ENCODE data around the gene IHH.
A peak's percentile ranks its signal among the peaks of the same experiment; 100 is the strongest.

The IHH gene

DNA sequence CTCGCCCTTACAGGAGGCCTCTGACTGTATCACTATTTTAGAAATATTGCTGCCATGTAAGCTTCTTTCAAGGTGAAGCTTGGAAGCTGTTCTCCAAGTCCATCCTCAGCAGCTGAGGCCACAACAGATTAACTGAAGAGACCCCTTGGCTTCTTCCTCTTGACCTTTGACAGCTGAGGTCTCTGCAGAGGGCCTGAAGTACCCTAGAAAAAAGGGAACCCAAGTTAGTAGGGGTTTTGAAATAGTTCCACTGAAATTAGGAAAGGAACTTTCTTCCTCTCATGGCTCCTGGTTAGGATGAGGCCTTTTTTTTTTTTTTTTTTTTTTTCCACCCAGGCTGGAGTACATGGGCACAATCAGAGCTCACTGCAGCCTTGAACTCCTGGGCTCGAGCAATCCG, 15.5 kb upstream of the IHH start:
- Histone ChIP-seq H4K8ac (ENCODE audit: low read length) (no peak overlapping the region), H3K9me3 (ENCODE audit: control insufficient read depth, low read length) (no peaks in the 10 kb centered on the region), H3K36me3 (ENCODE audit: control insufficient read depth in 1 of 2, insufficient read depth in 2 of 2, low read depth in 1 of 2, low read length in 2 of 2) (peaks cover 10 to 38% of the 10 kb centered on the region in 2 experiments), H3K4me1 (ENCODE audit: control insufficient read depth, insufficient read depth, low read depth, low read length) (no peaks in the 10 kb centered on the region), H2BK12ac (ENCODE audit: low read length in 2 of 2) (no peak overlapping the region), H3K9ac (ENCODE audit: low read length) (no peak overlapping the region), H3K14ac (ENCODE audit: low read length in 2 of 2) (no peak overlapping the region), H3K23ac (ENCODE audit: low read length in 2 of 2) (no peak overlapping the region), H4K91ac (ENCODE audit: low read length) (no peak overlapping the region), H3K4me2 (ENCODE audit: low read length, poor library complexity, severe bottlenecking) (no peak overlapping the region), H3K27me3 (ENCODE audit: control insufficient read depth in 1 of 2, insufficient read depth in 1 of 2, low read length in 2 of 2) (no peaks in the 10 kb centered on the region), H2BK15ac (ENCODE audit: low read depth, poor library complexity, severe bottlenecking) (no peak overlapping the region), H2BK5ac (ENCODE audit: low read depth, low read length, poor library complexity, severe bottlenecking) (no peak overlapping the region), H3K4me3 (ENCODE audit: insufficient read depth in 1 of 2, low read depth in 1 of 2, low read length in 2 of 2) (no peak overlapping the region), H2AFZ (ENCODE audit: low read depth, low read length) (no peak overlapping the region), H3K79me1 (replicated peaks; ENCODE audit: low read length, poor library complexity, severe bottlenecking) (no peaks in the 10 kb centered on the region), H2AK5ac (ENCODE audit: low read length, severe bottlenecking) (no peak overlapping the region), H3K18ac (ENCODE audit: low read depth in 1 of 2, low read length in 2 of 2) (no peak overlapping the region), H3K27ac (ENCODE audit: low read length, poor library complexity, severe bottlenecking) (no peak overlapping the region), H2BK120ac (ENCODE audit: low read depth, low read length) (no peak overlapping the region), H3K4ac (ENCODE audit: low read depth in 1 of 2, low read length in 2 of 2) (no peak overlapping the region)
- DNase-seq = no peak
- WGBS = 100% methylated on average over 3 of the region's 3 CpGs

DNA sequence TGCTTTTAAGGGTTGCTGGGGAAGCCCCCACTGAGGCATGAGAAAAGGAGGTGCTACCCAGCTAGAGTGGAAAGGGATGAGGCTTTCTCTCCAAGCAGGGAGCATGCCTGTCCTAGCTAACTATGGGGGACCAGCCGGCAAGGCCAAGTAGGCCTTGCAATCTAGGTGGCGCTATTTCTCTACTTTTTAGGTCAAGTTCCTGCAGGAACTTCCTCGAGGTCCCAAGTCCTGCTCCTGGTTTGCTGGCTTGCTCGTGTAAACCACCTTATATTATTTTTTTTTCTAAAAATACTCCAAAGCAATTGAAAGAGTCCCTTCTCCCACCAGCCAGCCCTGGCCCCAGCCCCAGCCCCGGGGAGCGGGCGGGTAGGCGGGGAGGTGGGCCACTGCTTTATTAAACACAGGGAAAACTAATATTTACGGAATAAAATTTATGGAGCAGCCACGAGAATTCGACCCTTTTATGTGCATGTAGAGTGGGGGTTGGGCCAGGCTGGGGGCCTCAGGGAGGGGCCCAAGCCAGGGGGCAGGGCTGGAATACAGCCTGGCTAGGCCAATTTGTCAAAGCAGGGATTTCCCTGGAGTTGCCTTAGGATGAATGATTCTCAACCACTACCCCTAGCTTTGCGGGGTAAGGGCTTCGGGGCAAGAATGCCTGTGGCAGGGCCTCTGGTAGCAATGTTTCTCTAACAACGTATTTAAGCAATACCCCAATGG, 12.8 kb upstream of the IHH start:
- Histone ChIP-seq H3K79me1 (replicated peaks; ENCODE audit: low read length, poor library complexity, severe bottlenecking) (no peaks in the 10 kb centered on the region), H3K27me3 (ENCODE audit: control insufficient read depth in 1 of 2, insufficient read depth in 1 of 2, low read length in 2 of 2) (no peaks in the 10 kb centered on the region), H3K23ac (ENCODE audit: low read length in 2 of 2) (no peak overlapping the region), H2AFZ (ENCODE audit: low read depth, low read length) (no peak overlapping the region), H3K14ac (ENCODE audit: low read length in 2 of 2) (no peak overlapping the region), H3K4me1 (ENCODE audit: control insufficient read depth, insufficient read depth, low read depth, low read length) (no peaks in the 10 kb centered on the region), H4K8ac (ENCODE audit: low read length) (no peak overlapping the region), H3K27ac (ENCODE audit: low read length, poor library complexity, severe bottlenecking) (no peak overlapping the region), H3K4me2 (ENCODE audit: low read length, poor library complexity, severe bottlenecking) (no peak overlapping the region), H3K9me3 (ENCODE audit: control insufficient read depth, low read length) (no peaks in the 10 kb centered on the region), H3K4ac (ENCODE audit: low read depth in 1 of 2, low read length in 2 of 2) (no peak overlapping the region), H3K36me3 (ENCODE audit: control insufficient read depth in 1 of 2, insufficient read depth in 2 of 2, low read depth in 1 of 2, low read length in 2 of 2) (peaks cover 10 to 38% of the 10 kb centered on the region in 2 experiments), H3K4me3 (ENCODE audit: insufficient read depth in 1 of 2, low read depth in 1 of 2, low read length in 2 of 2) (no peak overlapping the region), H3K9ac (ENCODE audit: low read length) (no peak overlapping the region), H2BK15ac (ENCODE audit: low read depth, poor library complexity, severe bottlenecking) (no peak overlapping the region), H2BK120ac (ENCODE audit: low read depth, low read length) (no peak overlapping the region), H4K91ac (ENCODE audit: low read length) (no peak overlapping the region), H2BK12ac (ENCODE audit: low read length in 2 of 2) (no peak overlapping the region), H2AK5ac (ENCODE audit: low read length, severe bottlenecking) (no peak overlapping the region), H2BK5ac (ENCODE audit: low read depth, low read length, poor library complexity, severe bottlenecking) (no peak overlapping the region), H3K18ac (ENCODE audit: low read depth in 1 of 2, low read length in 2 of 2) (no peak overlapping the region)
- peak; percentile 56 for DNase-seq
- WGBS = 56% methylated on average over 13 of the region's 14 CpGs

DNA sequence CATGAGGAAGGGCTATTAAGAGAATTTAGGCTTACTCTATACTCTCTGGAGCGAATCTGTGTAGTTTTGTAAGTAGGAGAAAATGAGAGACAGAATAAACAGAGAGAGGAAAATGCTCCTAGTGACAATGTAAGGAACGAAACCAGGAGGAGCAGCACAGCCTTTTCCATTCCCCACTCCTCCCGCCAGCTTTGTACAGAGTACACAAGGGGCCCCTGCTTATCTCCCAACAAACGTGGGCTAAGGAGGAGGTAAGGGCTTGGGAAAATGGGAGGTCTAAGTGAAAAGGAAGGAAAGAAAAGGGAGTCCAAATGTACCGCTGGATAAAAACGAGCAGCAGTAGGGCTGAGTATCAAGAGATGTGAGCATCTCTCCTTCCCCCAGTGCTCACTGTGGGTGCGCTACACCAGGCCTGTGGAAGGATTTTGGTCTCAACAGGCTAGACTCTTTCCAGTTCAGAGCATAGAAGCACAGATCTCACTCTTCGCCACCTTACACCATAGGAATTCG, 12.1 kb upstream of the IHH start:
- Histone ChIP-seq H2AFZ (ENCODE audit: low read depth, low read length) (no peak overlapping the region), H3K4me2 (ENCODE audit: low read length, poor library complexity, severe bottlenecking) (no peak overlapping the region), H2AK5ac (ENCODE audit: low read length, severe bottlenecking) (no peak overlapping the region), H3K27ac (ENCODE audit: low read length, poor library complexity, severe bottlenecking) (no peak overlapping the region), H4K91ac (ENCODE audit: low read length) (no peak overlapping the region), H2BK120ac (ENCODE audit: low read depth, low read length) (no peak overlapping the region), H3K4me1 (ENCODE audit: control insufficient read depth, insufficient read depth, low read depth, low read length) (no peaks in the 10 kb centered on the region), H3K27me3 (ENCODE audit: control insufficient read depth in 1 of 2, insufficient read depth in 1 of 2, low read length in 2 of 2) (no peaks in the 10 kb centered on the region), H2BK12ac (ENCODE audit: low read length in 2 of 2) (no peak overlapping the region), H3K79me1 (replicated peaks; ENCODE audit: low read length, poor library complexity, severe bottlenecking) (no peaks in the 10 kb centered on the region), H3K4me3 (ENCODE audit: insufficient read depth in 1 of 2, low read depth in 1 of 2, low read length in 2 of 2) (no peak overlapping the region), H3K4ac (ENCODE audit: low read depth in 1 of 2, low read length in 2 of 2) (no peak overlapping the region), H3K14ac (ENCODE audit: low read length in 2 of 2) (no peak overlapping the region), H2BK15ac (ENCODE audit: low read depth, poor library complexity, severe bottlenecking) (no peak overlapping the region), H3K9me3 (ENCODE audit: control insufficient read depth, low read length) (no peaks in the 10 kb centered on the region), H3K23ac (ENCODE audit: low read length in 2 of 2) (no peak overlapping the region), H3K36me3 (ENCODE audit: control insufficient read depth in 1 of 2, insufficient read depth in 2 of 2, low read depth in 1 of 2, low read length in 2 of 2) (peaks cover 10 to 36% of the 10 kb centered on the region in 2 experiments), H3K9ac (ENCODE audit: low read length) (no peak overlapping the region), H4K8ac (ENCODE audit: low read length) (no peak overlapping the region), H3K18ac (ENCODE audit: low read depth in 1 of 2, low read length in 2 of 2) (no peak overlapping the region), H2BK5ac (ENCODE audit: low read depth, low read length, poor library complexity, severe bottlenecking) (no peak overlapping the region)
- 90% methylated on average over 7 of the region's 9 CpGs for WGBS
- DNase-seq = no peak

DNA sequence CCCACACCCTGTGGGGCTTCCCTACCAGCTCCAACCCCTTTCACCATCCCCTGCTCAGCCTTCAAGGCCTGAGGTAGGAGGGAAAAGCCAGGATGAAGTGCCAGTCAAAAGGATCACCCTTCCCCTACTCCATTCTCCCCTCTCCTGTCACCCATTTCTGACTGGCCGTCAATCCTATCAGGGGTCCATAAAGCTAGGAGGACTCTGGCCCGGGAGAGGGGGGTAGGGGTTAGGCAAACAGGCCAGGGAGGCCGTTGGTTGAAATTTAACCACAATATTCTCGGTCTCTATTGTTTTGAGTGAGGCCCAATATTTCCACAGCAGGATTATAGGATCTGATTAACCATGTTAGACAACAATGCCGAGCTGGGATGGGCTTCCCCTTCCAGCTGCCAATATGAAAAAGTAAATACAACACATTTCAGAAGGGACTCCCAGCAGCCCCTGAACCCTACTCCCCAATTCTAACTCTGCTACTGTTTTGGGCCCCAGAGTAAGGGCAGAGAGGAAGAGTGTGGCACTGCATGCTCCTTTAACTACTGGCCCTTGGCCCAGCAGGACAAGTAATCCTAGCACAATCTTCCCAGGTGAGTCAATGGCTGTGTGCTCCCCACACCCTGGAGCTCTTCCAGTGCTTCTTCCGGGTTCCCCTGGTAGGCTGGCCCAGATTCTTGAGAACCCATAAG, 10.6 kb upstream of the IHH start:
- H3K9me3 ChIP-seq (ENCODE audit: control insufficient read depth, low read length) = no peaks in the 10 kb centered on the region
- no peak overlapping the region for H4K91ac ChIP-seq (ENCODE audit: low read length)
- WGBS = 94% methylated on average over 6 of the region's 6 CpGs
- H3K27me3 ChIP-seq (ENCODE audit: control insufficient read depth in 1 of 2, insufficient read depth in 1 of 2, low read length in 2 of 2) = no peaks in the 10 kb centered on the region
- H3K79me1 ChIP-seq (replicated peaks; ENCODE audit: low read length, poor library complexity, severe bottlenecking) = no peaks in the 10 kb centered on the region
- no peaks in the 10 kb centered on the region for H3K4me1 ChIP-seq (ENCODE audit: control insufficient read depth, insufficient read depth, low read depth, low read length)
- H2BK5ac ChIP-seq (ENCODE audit: low read depth, low read length, poor library complexity, severe bottlenecking) = no peak overlapping the region
- peaks cover 4 to 21% of the 10 kb centered on the region in 2 experiments for H3K36me3 ChIP-seq (ENCODE audit: control insufficient read depth in 1 of 2, insufficient read depth in 2 of 2, low read depth in 1 of 2, low read length in 2 of 2)
- H2BK15ac ChIP-seq (ENCODE audit: low read depth, poor library complexity, severe bottlenecking) = no peak overlapping the region
- H3K4me2 ChIP-seq (ENCODE audit: low read length, poor library complexity, severe bottlenecking) = no peak overlapping the region
- H3K23ac ChIP-seq (ENCODE audit: low read length in 2 of 2) = no peak overlapping the region
- H2AK5ac ChIP-seq (ENCODE audit: low read length, severe bottlenecking) = no peak overlapping the region
- H3K27ac ChIP-seq (ENCODE audit: low read length, poor library complexity, severe bottlenecking) = no peak overlapping the region
- H3K14ac ChIP-seq (ENCODE audit: low read length in 2 of 2) = no peak overlapping the region
- no peak for DNase-seq
- peak overlapping the region; percentile 14 for H4K8ac ChIP-seq (ENCODE audit: low read length)
- H2BK120ac ChIP-seq (ENCODE audit: low read depth, low read length) = no peak overlapping the region
- no peak overlapping the region for H3K4ac ChIP-seq (ENCODE audit: low read depth in 1 of 2, low read length in 2 of 2)
- no peak overlapping the region for H2BK12ac ChIP-seq (ENCODE audit: low read length in 2 of 2)
- no peak overlapping the region for H2AFZ ChIP-seq (ENCODE audit: low read depth, low read length)
- H3K4me3 ChIP-seq (ENCODE audit: insufficient read depth in 1 of 2, low read depth in 1 of 2, low read length in 2 of 2) = no peak overlapping the region
- no peak overlapping the region for H3K9ac ChIP-seq (ENCODE audit: low read length)
- no peak overlapping the region for H3K18ac ChIP-seq (ENCODE audit: low read depth in 1 of 2, low read length in 2 of 2)
